ENCODE measurements around the gene BACH2.

BACH2 gene

DNA sequence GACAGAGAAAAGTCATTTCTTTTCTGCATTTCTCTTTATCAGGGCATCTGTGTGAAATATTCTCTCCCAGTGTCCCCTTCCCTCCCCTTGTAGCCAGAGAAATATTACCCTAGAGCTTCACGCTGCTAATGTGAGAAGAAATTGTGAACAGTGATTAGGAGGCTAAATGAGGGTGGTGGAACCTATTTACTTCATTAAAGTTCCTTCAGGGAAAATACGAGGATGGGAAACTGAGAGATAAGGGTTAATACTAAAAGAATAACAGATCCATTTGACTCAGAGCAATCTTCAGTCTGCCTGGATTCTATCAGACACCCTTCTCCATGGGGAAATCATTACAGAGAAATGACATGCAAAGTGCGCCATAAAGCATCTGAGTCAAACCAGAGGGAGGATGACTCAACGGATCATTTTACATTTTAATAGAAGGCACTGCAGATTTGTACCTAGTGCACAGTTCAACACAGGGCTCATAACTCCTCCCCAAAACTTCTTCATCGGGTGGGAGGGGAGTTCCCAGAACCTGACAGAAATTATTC, 271.1 kb downstream of the BACH2 start:
- DNase-seq (ENCODE audit: low read depth) = peak; percentile 18

DNA sequence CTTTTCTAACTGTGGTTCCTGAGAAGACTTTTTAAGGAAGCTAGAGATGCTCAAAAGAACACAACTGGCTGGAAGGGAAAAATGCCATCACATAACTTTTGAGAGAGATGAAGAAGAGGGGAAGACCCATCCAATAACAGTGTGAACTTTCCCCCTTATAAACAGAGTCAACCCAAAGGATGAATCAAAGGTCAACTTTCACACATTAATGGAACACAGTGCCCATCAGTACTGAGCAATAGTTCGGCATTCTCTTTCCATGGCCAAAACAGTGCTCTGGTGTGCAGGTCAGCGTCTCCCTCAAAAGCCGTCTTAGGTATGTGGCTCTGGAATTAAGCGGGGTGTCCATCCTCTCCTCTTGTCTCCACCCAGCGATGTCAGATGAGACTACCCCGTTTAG, 272.0 kb downstream of the BACH2 start:
- no peak for DNase-seq (ENCODE audit: low read depth)

DNA sequence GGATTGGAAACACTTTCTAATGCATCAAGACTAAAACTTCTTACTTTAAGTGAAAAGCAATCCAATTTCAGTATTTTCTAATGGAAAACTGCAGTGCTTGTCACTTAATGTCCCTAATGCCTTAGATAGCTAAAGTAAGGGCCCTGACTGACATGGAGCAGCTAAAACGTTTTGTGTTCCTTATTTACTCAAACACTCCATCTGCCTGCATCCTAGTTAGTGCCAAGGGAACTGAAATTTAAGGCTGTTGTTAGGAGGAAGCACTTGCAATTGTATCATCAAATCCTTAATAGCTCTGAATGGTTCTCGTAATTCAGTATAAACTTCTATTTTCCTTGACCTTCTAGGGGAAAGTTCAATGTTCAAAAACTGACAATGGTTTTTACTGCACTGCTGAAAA, 274.9 kb downstream of the BACH2 start:
- DNase-seq (ENCODE audit: low read depth) = no peak

DNA sequence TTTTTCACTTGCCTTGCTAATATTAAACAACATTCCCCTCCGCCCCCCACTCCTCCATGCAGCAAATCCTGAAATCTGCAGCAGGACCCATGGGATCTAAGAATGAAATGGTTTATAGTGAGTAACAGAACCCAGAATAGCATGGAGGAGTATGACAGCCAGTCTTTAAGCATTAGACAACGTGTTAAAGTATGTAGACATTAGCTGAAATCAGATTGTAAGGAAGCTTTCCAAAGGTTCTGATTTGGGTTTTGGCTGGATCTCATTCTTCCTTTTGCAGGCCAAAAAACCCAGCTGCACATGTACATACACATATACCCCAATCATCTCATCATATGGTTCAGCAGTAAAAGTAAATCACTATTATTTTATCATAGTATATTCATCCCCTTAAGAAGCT, 275.9 kb downstream of the BACH2 start:
- DNase-seq (ENCODE audit: low read depth) = no peak

DNA sequence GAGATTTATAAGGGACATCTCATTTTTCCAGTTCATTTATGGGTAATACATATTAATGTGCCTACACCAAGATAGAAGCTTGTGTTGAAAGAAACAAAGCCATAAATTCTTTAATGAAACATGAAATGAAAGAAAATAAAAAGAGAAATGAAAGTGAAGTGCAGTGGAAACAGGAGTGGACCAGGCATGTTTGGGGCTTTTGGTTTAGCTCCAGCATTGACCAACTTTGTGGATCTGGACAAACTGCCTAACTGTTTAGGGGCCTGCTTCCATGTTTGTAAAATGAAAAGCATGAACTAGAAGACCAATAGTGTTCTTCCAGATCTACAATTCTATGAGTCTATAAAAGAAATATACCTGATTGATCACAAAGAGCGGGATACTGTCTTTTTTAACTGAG, 277.4 kb downstream of the BACH2 start:
- no peak for DNase-seq (ENCODE audit: low read depth)

DNA sequence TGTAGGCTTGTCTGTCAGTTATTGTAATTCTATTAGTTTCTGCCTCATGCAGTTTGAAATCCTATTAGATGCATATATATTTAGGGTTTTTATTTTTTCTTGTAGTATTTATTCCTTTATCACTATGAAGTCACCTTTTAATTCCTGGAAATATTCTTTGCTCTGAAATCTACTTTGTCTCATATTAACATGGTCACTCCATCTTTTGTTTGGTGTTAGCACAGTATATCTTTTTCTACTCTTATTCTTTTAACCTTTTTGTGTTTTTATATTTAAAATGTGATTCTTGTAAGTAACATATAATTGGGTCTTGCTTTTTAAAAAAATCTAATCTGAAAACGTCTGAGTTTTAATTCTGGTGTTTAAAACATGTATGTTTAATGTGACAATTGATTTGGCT, 280.8 kb downstream of the BACH2 start:
- DNase-seq (ENCODE audit: low read depth) = no peak

DNA sequence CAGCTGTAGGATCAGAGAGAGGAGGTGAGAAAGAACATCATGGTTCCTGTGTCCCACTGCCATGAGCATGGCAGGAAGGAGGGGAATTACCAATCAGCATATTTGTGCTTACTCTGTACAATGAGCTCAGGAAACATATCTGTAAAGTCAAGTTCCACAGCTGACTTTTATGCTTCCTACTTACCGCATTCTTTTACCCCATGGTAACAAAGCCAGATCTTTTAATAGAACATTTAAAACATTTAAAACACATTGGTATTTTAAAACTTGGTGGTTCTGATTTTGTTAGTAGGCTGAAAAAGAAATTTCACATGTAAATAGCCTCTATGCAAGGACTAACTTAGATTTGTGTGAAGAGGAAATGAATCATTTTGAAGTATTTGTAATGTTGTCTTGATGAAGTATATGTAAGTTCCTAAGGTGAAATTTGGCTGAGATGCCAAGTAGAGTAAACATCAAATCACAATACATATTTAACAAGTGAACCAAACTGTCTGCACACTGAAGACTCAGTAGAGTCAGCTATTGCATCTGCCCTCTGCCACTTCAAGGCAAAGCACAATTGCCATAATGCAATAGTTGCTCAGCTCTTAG, 287.6 kb downstream of the BACH2 start:
- DNase-seq (ENCODE audit: low read depth) = no peak

DNA sequence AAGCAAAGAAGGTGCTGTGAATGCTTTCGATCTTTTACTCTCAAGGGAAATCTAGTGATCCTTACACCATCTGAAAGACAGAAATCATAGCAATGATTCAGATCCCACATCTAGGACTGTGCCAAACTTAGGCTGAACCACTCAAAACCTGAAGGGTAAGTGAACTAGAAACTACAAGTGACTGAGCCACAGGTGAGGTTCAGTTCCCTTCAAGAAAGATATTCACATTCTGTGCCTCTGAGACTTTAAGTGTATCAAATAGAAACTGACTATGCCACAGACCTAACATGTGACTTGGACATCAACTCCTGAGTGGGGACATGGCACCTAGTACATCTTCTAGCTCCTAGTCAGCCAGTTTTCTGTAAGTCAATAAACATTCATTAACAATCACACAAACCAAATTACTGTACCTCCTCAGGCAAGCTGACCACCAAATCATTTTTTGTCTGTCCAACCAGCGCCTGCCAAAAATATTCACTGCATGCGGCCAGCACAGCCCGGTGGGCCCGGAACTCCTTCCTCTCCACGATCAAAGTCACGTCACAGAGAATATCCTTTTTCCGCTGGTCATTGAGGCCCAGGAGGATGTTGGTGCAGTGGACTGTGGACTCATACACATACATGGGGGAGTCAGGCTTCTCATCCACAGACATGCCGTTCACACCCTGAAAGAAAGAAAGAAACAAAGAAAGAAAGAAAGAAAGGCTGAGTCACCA, 288.3 kb downstream of the BACH2 start:
- DNase-seq (ENCODE audit: low read depth) = no peak

DNA sequence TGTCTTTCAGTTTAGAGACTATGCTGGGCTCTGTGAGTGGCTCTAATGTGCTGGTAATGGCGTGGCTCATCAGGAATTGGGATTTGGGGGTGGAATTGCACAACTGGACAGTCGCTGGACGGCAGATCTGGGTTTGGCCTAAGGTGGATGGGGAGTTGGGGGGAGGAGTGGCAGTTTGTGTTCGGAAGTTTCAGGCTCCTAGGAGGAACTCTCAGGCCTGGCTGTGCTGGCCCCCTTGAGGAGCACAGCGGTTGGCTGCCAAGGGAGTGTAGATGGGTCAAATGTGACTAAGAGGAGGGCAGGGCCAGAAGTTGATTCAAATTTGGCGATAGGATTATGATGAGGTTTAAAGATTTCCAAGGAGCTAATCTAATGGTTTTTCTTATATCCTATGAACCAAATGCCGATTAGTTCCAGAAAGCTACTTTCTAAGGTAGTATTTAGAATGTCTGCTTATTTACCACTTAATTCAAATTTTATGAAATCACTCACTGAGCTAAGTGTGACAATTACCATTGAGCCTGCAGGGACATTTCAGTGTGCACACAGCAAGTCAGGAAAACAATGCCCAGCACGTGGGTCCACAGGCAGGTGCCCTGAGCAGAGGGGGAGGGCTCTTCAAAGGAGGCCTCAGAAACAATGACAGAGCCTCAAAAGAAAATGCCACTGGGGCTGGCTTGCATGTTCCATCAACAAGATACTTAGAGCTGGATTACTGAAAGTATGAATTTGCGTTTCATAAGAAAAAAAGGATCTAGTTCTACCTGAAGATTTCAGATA, 291.4 kb downstream of the BACH2 start:
- DNase-seq (ENCODE audit: low read depth) = no peak

DNA sequence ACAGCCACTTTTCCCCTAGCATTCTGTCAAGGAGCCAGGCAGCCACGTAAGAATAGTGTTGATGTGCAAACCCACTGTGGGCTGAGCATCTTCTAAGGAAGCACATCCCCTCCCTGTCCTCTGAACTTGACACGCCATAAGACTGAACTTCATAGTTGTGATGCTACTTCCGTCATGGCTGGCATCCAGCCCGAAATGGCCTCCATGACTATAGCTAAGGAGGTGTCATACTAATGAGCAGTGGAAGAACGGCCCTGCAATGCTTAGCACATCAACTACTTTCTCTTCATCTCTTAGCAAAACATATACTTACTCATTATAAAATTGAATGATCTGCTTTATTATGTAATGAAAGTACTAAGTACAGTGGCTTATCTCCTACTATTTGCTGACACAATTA, 292.1 kb downstream of the BACH2 start:
- no peak for DNase-seq (ENCODE audit: low read depth)

DNA sequence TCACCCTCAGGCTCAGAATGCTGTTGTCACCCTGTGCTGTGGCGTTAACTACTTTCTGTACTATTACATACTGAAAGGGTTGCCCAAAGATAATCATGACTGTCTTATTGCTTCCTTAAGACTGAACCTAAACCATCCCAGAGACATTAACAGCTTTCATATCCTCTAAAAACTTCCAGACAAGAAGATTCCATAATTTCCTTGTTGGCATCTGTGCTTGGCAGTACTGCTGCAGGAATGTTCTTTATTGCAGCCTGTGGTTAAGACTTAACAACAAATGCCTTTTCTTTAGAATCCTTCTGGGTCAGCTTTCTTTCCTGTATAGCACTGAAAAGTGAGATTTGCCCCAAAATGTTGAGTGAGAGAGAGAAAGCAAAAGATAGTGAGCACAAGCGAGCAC, 292.7 kb downstream of the BACH2 start:
- no peak for DNase-seq (ENCODE audit: low read depth)

DNA sequence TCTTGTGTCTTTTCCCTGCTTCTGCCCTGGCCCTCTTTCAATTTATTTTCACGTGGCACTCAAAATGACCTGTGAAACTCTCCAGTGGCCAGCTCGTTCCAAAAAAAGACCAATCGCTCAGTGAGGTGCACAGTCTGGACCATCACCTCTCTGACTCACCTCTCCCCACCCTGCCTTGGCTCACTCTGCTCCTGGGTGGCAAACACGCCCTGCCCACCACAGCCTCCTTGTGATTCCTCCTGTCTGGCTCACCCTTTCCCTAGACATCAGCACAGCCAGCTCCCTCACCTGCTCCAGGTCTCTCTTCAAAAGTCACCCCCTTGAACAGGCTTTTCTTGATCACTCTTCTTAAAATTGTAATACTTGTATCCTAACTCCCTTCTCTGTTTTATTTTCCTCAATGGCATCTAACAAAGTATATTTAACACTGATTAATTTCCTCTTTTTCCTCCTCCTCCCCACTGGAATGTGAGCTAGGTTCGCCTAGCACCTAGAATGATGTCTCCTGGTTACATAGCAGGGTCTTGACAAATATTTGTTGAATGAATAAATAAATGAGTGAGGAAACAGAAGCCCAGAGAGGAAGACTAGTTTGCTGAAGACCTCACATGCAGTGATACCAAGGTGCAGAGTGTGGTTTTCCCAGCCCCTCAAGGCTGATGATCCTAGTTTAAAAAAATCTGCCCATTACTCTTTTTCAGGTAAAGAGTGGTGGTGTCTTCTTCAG, 293.4 kb downstream of the BACH2 start:
- DNase-seq (ENCODE audit: low read depth) = no peak

DNA sequence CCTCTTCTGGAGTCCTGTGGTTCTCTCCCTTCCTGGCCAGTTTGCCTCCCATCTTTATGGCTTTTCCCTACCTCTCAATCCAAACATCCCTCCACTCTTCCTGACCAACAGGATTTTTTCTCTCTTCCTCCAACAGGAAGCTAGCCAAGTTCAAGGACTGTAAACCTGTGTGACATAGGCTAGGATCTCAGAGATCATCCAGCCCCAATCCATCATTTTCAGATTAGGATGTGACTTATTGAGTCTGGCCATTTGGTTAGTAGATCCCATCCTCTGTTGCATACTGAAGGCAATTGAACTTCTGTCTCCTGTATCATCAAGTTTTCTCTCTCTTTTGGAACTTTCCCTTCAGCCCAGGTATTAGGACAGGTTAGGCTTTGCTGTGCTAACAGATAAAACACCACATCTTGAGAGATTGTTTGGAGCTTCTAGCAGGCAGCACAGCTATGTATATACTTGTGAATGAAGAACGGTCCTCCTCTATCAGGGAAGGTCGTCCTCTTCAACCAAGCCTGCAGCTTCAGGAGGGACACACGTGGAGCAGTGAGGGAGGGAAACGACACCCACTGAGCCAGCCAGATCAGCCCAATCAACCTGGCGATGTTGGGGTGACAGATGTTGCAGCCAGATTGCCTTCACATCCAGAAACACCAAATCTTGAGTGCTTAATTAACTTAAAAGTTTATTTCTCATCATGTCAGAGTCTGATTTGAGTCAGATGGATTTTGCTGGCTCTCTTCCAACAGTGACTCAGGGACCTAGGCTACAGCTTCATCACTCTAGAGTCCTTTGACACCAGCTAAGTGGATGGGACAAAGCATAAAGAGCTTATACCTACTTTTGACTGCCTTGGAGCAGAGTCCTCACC, 295.5 kb downstream of the BACH2 start:
- DNase-seq (ENCODE audit: low read depth) = no peak

DNA sequence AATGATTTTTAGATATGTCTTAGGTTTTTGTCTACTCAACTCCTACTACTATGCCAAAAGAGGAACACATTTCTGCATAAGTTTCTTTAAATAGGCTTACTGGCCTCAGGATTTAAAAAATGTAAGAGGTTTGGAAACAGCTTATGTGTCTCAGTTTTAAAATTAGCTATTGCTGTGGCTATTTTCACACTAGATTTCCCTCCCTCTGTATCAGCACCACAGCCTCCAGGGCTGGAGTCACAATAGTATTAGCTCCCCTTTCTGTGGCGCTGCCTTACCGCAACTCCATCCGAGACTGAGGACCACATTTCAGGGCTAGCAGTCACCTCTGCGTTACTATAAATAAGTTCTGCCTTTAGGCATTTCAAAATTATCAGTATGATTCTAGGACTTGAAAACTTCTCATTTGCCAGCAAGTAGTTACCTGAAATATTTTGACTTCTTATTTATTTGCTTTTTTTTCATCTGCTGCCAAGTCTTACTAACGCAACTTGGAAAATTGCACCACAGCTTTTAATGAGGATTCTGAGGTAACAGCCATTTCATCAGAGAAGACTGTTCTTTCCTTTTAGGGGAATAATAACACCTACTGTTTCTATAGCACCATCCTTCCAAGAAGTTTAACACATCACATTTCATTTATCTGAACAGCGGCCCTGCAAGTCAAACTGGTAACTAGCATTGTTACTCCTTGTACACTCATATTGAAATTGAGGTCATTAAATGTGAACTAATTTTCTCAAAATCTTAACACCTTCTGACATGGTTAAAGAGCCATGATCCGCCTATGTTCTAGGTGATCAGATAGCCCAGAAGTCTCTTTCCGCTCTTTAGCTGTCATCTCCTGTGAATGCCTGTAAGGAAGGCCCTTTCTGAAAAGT, 296.5 kb downstream of the BACH2 start:
- DNase-seq (ENCODE audit: low read depth) = no peak

DNA sequence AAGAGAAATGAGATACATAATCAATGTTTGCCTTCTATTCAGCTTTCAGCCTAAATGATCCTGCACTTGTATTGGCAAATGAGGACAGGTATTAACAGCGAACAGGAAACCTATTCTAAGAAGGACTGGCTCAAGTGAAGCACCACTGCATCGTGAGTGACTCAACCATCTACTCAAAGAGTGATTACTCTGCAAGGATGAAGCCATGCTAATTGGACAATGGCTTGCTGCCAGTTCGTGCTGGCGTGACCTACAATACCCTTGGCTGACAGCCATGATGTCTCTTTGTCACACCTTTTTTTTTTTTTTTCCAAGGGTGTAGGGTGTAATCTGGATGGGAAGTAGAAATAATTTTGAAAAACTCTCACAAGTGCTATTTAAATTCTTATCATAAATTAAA, 297.5 kb downstream of the BACH2 start:
- no peak for DNase-seq (ENCODE audit: low read depth)

DNA sequence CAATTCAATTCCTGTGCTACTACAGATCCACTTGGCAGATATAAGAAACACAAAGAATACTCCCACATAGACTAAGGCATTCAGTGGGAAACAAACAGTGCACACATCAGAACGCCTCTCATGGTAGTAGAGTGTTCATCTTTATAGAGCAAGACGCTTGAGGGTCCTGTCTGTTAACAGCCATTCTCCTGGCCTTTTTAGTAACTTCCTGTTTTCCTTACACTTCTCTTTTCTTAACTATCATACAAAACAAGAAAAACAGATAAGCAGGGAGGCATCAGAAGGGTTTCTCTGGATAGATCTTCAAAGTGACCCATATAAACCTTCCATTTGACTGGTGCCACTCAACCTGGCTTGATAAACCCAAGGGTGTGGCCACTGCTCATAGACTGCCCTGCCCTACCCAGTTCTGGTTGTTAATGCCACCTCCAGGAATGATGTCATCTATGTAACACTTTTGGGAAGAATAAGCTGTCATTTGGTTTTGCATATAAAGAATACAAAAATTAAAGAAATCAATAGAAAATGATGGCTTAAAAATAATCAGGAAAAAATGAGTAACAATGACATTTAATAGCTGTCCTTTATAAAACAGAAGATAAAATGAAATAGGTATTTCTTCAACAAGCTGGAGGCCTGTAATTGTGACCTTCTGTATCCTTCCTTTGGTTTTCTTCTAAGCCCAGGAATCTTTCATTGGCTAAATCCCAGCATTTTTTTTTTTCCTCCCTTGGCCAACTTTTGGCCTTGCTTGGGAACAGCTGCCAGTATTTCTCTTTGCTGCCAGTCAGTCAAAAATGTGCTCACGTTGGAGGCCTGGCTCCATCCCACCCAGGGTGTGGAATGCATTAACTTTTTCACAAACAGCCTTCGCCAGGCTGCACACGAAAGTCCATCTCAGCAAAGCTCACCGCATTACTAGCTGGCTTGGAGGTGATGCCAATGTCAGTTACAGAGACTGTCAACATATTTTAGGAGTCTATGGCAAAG, 298.9 kb downstream of the BACH2 start:
- no peak for DNase-seq (ENCODE audit: low read depth)

DNA sequence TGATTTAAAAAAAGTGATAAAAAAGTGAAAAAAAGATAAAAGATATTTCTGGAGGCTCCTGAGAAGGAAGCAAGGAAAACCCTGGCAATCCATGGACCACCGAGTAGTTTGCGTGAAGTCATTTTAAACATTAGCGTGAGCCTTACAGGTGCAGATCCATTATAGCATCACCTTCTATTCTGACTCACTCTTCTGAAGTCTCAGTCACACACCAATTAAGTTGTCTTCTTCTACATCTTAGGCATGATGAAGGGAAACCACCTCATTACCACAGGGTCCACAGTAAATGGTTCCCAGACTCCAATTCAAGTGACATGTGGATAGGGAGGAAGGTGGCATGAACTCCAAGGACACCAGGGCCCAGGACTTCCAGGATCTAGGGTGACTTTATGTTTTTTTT, 303.2 kb downstream of the BACH2 start:
- no peak for DNase-seq (ENCODE audit: low read depth)

DNA sequence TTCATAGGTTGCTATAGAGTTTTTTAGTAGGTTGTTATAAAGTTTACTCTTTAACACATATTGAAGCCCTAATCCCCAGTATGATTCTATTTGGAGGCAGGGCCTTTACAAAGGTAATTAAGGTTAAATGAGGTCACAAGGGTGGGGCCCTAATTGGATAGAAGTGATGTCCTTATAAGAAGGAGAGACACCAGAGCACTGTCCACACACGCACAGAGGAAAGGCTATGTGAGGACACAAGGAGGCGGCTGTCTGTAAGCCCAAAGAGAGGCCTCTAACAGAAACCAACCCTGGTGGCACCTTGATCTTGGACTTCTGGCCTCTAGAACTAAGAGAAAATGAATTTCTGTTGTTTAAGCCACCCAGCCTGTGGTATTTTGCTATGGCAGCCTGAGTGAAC, 303.8 kb downstream of the BACH2 start:
- no peak for DNase-seq (ENCODE audit: low read depth)

DNA sequence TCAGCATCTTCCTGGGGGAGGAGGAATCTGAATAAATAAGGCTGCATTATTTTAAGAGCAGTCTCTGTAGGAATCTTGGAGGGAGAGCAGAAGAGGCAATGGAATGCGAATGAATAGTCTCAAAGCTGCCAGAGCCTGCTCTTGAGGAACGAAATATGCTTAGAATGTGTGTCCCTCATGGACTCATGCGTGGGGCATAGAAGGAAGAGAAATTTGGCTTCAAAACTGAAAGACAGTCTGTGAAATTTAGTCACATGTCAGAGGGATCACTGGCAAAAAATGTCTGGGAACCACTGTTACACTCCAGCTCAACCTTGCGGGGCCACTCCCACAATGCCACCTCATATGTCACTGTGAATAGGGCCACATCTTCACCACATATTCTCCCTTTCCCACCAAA, 306.9 kb downstream of the BACH2 start:
- no peak for DNase-seq (ENCODE audit: low read depth)
